Bronchus fibroblast of lung (primary cell): ENCODE measurements around the gene DKK2. TPM values are rescaled to one million over a fixed set of nuclear protein-coding genes. Genes with fewer than 3 reads are reported as not detected.

Source experiments
- total RNA-seq: library from RNA; depleted of rRNA; stranded (reverse); fragments of >200 nt; gene quantifications from 2 replicates; pipeline ENCODE4 v1.2.3, GENCODE V29; 2015

The DKK2 gene
- 0.30 TPM in 1 of 2 replicates, not detected in the other for total RNA-seq

GRCh38 chr4:107035819-107036583, at the start of gene DKK2:
DKK2 (minus strand) TSS chr4:107036313; CDS start chr4:107035591, 722 bp downstream.

